HepG2 (cell line): ENCODE data around the gene CALN1.

Experiments
- KAT7 ChIP-seq: IDR thresholded peaks from 2 replicates; pipeline ENCODE4 v1.6.1; 2018; ENCODE audit warnings: borderline replicate concordance, missing compliant biosample characterization
- MNT ChIP-seq: fragments of 450-650 bp; IDR thresholded peaks from 2 replicates; pipeline ENCODE4 v1.6.1; 2016
- NR2C2 ChIP-seq: sonication (generic); formaldehyde crosslinking; IDR thresholded peaks from 2 replicates; pipeline ENCODE4 v1.4.0; 2020; ENCODE audit warnings: missing genetic modification reagents, mild to moderate bottlenecking, moderate library complexity, borderline replicate concordance
- PHB2 ChIP-seq: fragments of 450-650 bp; IDR thresholded peaks from 2 replicates; pipeline ENCODE4 v1.6.1; 2018; ENCODE audit not compliant: partially characterized antibody
- RELA ChIP-seq: sonication (generic); formaldehyde crosslinking; IDR thresholded peaks from 2 replicates; pipeline ENCODE4 v1.4.0; 2020; ENCODE audit warnings: missing genetic modification reagents
- ZFAT ChIP-seq: sonication (generic); formaldehyde crosslinking; conservative IDR thresholded peaks from 2 replicates; pipeline ENCODE4 v1.8.1; 2023; ENCODE audit warnings: missing genetic modification reagents, inconsistent platforms
- ZFY ChIP-seq: sonication (generic); formaldehyde crosslinking; IDR thresholded peaks from 2 replicates; pipeline ENCODE4 v1.4.0; 2020; ENCODE audit warnings: missing genetic modification reagents
- TF ChIP-seq, protein P1 (sequence below): sonication (generic); formaldehyde crosslinking; IDR thresholded peaks from 2 replicates; pipeline ENCODE4 v1.5.0; 2020; ENCODE audit warnings: mild to moderate bottlenecking, missing genetic modification reagents, moderate library complexity
- TF ChIP-seq, protein P2 (sequence below): sonication (generic); formaldehyde crosslinking; IDR thresholded peaks from 2 replicates; pipeline ENCODE4 v1.4.0; 2020; ENCODE audit warnings: missing genetic modification reagents, borderline replicate concordance

- TF ChIP-seq, protein P1, sequence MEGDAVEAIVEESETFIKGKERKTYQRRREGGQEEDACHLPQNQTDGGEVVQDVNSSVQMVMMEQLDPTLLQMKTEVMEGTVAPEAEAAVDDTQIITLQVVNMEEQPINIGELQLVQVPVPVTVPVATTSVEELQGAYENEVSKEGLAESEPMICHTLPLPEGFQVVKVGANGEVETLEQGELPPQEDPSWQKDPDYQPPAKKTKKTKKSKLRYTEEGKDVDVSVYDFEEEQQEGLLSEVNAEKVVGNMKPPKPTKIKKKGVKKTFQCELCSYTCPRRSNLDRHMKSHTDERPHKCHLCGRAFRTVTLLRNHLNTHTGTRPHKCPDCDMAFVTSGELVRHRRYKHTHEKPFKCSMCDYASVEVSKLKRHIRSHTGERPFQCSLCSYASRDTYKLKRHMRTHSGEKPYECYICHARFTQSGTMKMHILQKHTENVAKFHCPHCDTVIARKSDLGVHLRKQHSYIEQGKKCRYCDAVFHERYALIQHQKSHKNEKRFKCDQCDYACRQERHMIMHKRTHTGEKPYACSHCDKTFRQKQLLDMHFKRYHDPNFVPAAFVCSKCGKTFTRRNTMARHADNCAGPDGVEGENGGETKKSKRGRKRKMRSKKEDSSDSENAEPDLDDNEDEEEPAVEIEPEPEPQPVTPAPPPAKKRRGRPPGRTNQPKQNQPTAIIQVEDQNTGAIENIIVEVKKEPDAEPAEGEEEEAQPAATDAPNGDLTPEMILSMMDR, result no peak
- TF ChIP-seq RELA (CRISPR knock-in tag), result no peak
- TF ChIP-seq ZFY, result no peak
- TF ChIP-seq MNT, result no peak
- TF ChIP-seq PHB2, result no peak
- no peak for TF ChIP-seq NR2C2 (CRISPR knock-in tag)
- no peak for TF ChIP-seq ZFAT
- TF ChIP-seq, protein P2, sequence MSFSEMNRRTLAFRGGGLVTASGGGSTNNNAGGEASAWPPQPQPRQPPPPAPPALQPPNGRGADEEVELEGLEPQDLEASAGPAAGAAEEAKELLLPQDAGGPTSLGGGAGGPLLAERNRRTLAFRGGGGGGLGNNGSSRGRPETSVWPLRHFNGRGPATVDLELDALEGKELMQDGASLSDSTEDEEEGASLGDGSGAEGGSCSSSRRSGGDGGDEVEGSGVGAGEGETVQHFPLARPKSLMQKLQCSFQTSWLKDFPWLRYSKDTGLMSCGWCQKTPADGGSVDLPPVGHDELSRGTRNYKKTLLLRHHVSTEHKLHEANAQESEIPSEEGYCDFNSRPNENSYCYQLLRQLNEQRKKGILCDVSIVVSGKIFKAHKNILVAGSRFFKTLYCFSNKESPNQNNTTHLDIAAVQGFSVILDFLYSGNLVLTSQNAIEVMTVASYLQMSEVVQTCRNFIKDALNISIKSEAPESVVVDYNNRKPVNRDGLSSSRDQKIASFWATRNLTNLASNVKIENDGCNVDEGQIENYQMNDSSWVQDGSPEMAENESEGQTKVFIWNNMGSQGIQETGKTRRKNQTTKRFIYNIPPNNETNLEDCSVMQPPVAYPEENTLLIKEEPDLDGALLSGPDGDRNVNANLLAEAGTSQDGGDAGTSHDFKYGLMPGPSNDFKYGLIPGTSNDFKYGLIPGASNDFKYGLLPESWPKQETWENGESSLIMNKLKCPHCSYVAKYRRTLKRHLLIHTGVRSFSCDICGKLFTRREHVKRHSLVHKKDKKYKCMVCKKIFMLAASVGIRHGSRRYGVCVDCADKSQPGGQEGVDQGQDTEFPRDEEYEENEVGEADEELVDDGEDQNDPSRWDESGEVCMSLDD (CRISPR knock-in tag), result no peak
- no peak for TF ChIP-seq KAT7 (CRISPR knock-in tag)
Measured at GRCh38 chr7:72343991-72344390, 68.1 kb downstream of the CALN1 start.
